OCI-LY1 (cell line): ENCODE results near the gene KPRP.

Source experiments
- H2AFZ ChIP-seq: fragments of 200-600 bp; sonication (generic), shearing (Covaris generic); 2 replicates; pipeline ENCODE4 v1.6.0; 2014; ENCODE audit warnings: antibody characterized with exemption, mild to moderate bottlenecking, low read length
- H3F3A ChIP-seq: fragments of 200-600 bp; sonication (generic), shearing (Covaris generic); 2 replicates; pipeline ENCODE4 v1.6.0; 2014; ENCODE audit warnings: mild to moderate bottlenecking, antibody characterized with exemption, low read length, moderate library complexity; ENCODE audit not compliant: insufficient read depth
- H3K27ac ChIP-seq: fragments of 200-600 bp; sonication (generic); 2 replicates; pipeline ENCODE4 v1.5.1; 2014; ENCODE audit warnings: low read length, mixed run types, mild to moderate bottlenecking, low read depth; ENCODE audit not compliant: poor library complexity, severe bottlenecking
- H3K27me3 ChIP-seq: fragments of 200-600 bp; sonication (generic); 2 replicates; pipeline ENCODE4 v1.6.0; 2014; ENCODE audit warnings: antibody characterized with exemption, mild to moderate bottlenecking, low read length, moderate library complexity; ENCODE audit not compliant: insufficient read depth
- H3K36me3 ChIP-seq: fragments of 200-600 bp; sonication (generic); 2 replicates; pipeline ENCODE4 v1.6.1; 2014; ENCODE audit warnings: mild to moderate bottlenecking, antibody characterized with exemption, low read length, moderate library complexity, mixed read lengths; ENCODE audit not compliant: insufficient read depth
- H3K4me1 ChIP-seq: fragments of 200-600 bp; sonication (generic); 2 replicates; pipeline ENCODE4 v1.5.1; 2014; ENCODE audit warnings: mild to moderate bottlenecking, low read length, moderate library complexity; ENCODE audit not compliant: insufficient read depth, severe bottlenecking
- H3K4me2 ChIP-seq: fragments of 200-600 bp; sonication (generic), shearing (Covaris generic); 2 replicates; pipeline ENCODE4 v1.6.1; 2014; ENCODE audit warnings: low read length
- H3K4me3 ChIP-seq: fragments of 200-600 bp; sonication (generic); 2 replicates; pipeline ENCODE4 v1.5.1; 2014; ENCODE audit warnings: low read length, low read depth, mild to moderate bottlenecking, mixed read lengths; ENCODE audit not compliant: poor library complexity, severe bottlenecking
- H3K79me2 ChIP-seq: fragments of 200-600 bp; shearing (Covaris generic); 2 replicates; pipeline ENCODE4 v1.6.1; 2016; ENCODE audit warnings: mixed run types, low read length, mixed read lengths; ENCODE audit not compliant: insufficient read depth
- H3K9ac ChIP-seq: fragments of 200-600 bp; sonication (generic), shearing (Covaris generic); 2 replicates; pipeline ENCODE4 v1.6.1; 2014; ENCODE audit warnings: mild to moderate bottlenecking, low read length, mixed read lengths
- H3K9me2 ChIP-seq: fragments of 200-600 bp; sonication (generic), shearing (Covaris generic); 2 replicates; pipeline ENCODE4 v1.6.1; 2014; ENCODE audit warnings: low read depth, mild to moderate bottlenecking, low read length, mixed read lengths
- H3K9me3 ChIP-seq: fragments of 200-600 bp; shearing (Covaris generic); 2 replicates; pipeline ENCODE4 v1.6.1; 2014; ENCODE audit warnings: low read length, mixed read lengths
- H4K20me1 ChIP-seq: fragments of 200-600 bp; sonication (generic), shearing (Covaris generic); 2 replicates; pipeline ENCODE4 v1.6.0; 2016; ENCODE audit warnings: mild to moderate bottlenecking, low read length; ENCODE audit not compliant: insufficient read depth
- CTCF ChIP-seq: fragments of 200-600 bp; sonication (generic), shearing (Covaris generic); IDR thresholded peaks from 2 replicates; pipeline ENCODE4 v1.5.1; 2017; ENCODE audit warnings: mild to moderate bottlenecking, antibody characterized with exemption, low read length, moderate library complexity, mixed read lengths
- EZH2 ChIP-seq: fragments of 200-600 bp; sonication (generic), shearing (Covaris generic); IDR thresholded peaks from 2 replicates; pipeline ENCODE4 v1.8.0; 2017; ENCODE audit warnings: borderline replicate concordance, mixed run types, mild to moderate bottlenecking, antibody characterized with exemption, low read length, moderate library complexity, mixed read lengths

KPRP gene

GRCh38 chr1:152752225-152752624, 5.6 kb upstream of the KPRP start:
- Histone ChIP-seq H3K9ac (no peak overlapping the region), H3K27ac (no peak overlapping the region), H2AFZ (no peak overlapping the region), H4K20me1 (no peaks in the 10 kb centered on the region), H3K4me1 (no peaks in the 10 kb centered on the region), H3K27me3 (no peaks in the 10 kb centered on the region), H3K79me2 (no peaks in the 10 kb centered on the region), H3K4me2 (no peak overlapping the region), H3K9me2 (no peaks in the 10 kb centered on the region), H3K9me3 (no peaks in the 10 kb centered on the region), H3K36me3 (no peaks in the 10 kb centered on the region), H3K4me3 (no peak overlapping the region), H3F3A (no peaks in the 10 kb centered on the region)
- no peak for TF ChIP-seq EZH2
- TF ChIP-seq CTCF: no peak

- H3K79me2 ChIP-seq: no peaks in the 10 kb centered on the region
- no peaks in the 10 kb centered on the region for H3K9me3 ChIP-seq
- H3K9me2 ChIP-seq: no peaks in the 10 kb centered on the region
- no peak overlapping the region for H2AFZ ChIP-seq
- no peak overlapping the region for H3K27ac ChIP-seq
- H4K20me1 ChIP-seq: no peaks in the 10 kb centered on the region
- no peak for TF ChIP-seq EZH2
- no peak for TF ChIP-seq CTCF
- no peak overlapping the region for H3K4me3 ChIP-seq
- no peaks in the 10 kb centered on the region for H3K27me3 ChIP-seq
- peaks cover 8% of the 10 kb centered on the region for H3K4me1 ChIP-seq
- H3K36me3 ChIP-seq: no peaks in the 10 kb centered on the region
- no peak overlapping the region for H3K9ac ChIP-seq
- H3K4me2 ChIP-seq: no peak overlapping the region
- H3F3A ChIP-seq: no peaks in the 10 kb centered on the region
Measured at GRCh38 chr1:152753586-152753985, 4.2 kb upstream of the KPRP start.

GRCh38 chr1:152756872-152757271, 953 bp upstream of the KPRP start:
- peaks cover 8% of the 10 kb centered on the region for H3K4me1 ChIP-seq
- H3K4me3 ChIP-seq: no peak overlapping the region
- H4K20me1 ChIP-seq: no peaks in the 10 kb centered on the region
- H3K9me2 ChIP-seq: no peaks in the 10 kb centered on the region
- H3K79me2 ChIP-seq: no peaks in the 10 kb centered on the region
- no peak overlapping the region for H3K9ac ChIP-seq
- H3F3A ChIP-seq: no peaks in the 10 kb centered on the region
- H2AFZ ChIP-seq: no peak overlapping the region
- H3K4me2 ChIP-seq: no peak overlapping the region
- H3K27me3 ChIP-seq: no peaks in the 10 kb centered on the region
- TF ChIP-seq CTCF: no peak
- TF ChIP-seq EZH2: no peak
- no peaks in the 10 kb centered on the region for H3K36me3 ChIP-seq
- H3K9me3 ChIP-seq: no peaks in the 10 kb centered on the region
- no peak overlapping the region for H3K27ac ChIP-seq
